Esophagus muscularis mucosa (tissue), 3 donors: ENCODE results near the gene MON2.

ENCODE experiments used
- CTCF ChIP-seq, 3 experiments: fragments of 200-600 bp in 2 of 3; fragments of 450-650 bp in 1 of 3; sonication (generic) in 2 of 3; IDR thresholded peaks; one replicate each; pipeline ENCODE4 v1.5.1; 2017 to 2019; ENCODE audit warnings: antibody characterized with exemption in 3 of 3, mild to moderate bottlenecking in 2 of 3, moderate library complexity in 1 of 3
- POLR2A ChIP-seq: fragments of 450-650 bp; IDR thresholded peaks from one replicate; pipeline ENCODE4 v1.6.1; 2017; ENCODE audit warnings: antibody characterized with exemption, moderate library complexity, mild to moderate bottlenecking, low read depth

- TF ChIP-seq CTCF (IDR thresholded peaks at IDR 0.05) (no peak), POLR2A (no peak)
Observed at GRCh38 chr12:62621101-62621638, 154.5 kb downstream of the MON2 start.
